Activated CD4-positive, alpha-beta T cell treated with anti-CD3 and anti-CD28 coated beads, Interleukin-2, amount 10 ng/mL, durations not matched to agents 7 days and 5 days (primary cell): Measurements from ENCODE around the gene RNF41. TPM values are rescaled to one million over a fixed set of nuclear protein-coding genes. Genes with fewer than 3 reads are reported as not detected.

Experiments used
- CTCF ChIA-PET: fragments of 350-600 bp; sonication (Branson Sonifier 250); formaldehyde crosslinking; loops from one replicate; lab custom pipeline; 2021; ENCODE audit warnings: antibody characterized with exemption; lab: Charles Lee
- POLR2A ChIA-PET: fragments of 350-600 bp; sonication (Branson Sonifier 250); formaldehyde crosslinking; loops from one replicate; lab custom pipeline; 2021; ENCODE audit warnings: antibody characterized with exemption; lab: Charles Lee
- DNase-seq: peaks from one replicate; pipeline ENCODE4 v3.0.0-alpha.2; 2020
- H3K27ac Mint-ChIP-seq: one replicate; pipeline ENCODE4 v1.8.0; 2021; ENCODE audit warnings: mild to moderate bottlenecking, moderate library complexity, mixed read lengths
- H3K27me3 Mint-ChIP-seq: one replicate; pipeline ENCODE4 v1.8.0; 2021; ENCODE audit warnings: mixed read lengths
- H3K36me3 Mint-ChIP-seq: one replicate; pipeline ENCODE4 v1.8.0; 2021; ENCODE audit warnings: low read depth, mixed read lengths
- H3K4me1 Mint-ChIP-seq: one replicate; pipeline ENCODE4 v1.8.0; 2021; ENCODE audit warnings: mixed read lengths
- H3K4me3 Mint-ChIP-seq: one replicate; pipeline ENCODE4 v1.8.0; 2021; ENCODE audit warnings: mild to moderate bottlenecking, moderate library complexity, mixed read lengths
- H3K9me3 Mint-ChIP-seq: one replicate; pipeline ENCODE4 v1.8.0; 2021; ENCODE audit warnings: mixed read lengths
- total RNA-seq, 2 experiments: library from RNA; stranded (reverse); gene quantifications; one replicate each; pipeline ENCODE4 v1.2.3, GENCODE V29; 2021

RNF41 gene
- total RNA-seq, 2 experiments from 2014 or later, result 30.1 to 31.6 TPM

DNA sequence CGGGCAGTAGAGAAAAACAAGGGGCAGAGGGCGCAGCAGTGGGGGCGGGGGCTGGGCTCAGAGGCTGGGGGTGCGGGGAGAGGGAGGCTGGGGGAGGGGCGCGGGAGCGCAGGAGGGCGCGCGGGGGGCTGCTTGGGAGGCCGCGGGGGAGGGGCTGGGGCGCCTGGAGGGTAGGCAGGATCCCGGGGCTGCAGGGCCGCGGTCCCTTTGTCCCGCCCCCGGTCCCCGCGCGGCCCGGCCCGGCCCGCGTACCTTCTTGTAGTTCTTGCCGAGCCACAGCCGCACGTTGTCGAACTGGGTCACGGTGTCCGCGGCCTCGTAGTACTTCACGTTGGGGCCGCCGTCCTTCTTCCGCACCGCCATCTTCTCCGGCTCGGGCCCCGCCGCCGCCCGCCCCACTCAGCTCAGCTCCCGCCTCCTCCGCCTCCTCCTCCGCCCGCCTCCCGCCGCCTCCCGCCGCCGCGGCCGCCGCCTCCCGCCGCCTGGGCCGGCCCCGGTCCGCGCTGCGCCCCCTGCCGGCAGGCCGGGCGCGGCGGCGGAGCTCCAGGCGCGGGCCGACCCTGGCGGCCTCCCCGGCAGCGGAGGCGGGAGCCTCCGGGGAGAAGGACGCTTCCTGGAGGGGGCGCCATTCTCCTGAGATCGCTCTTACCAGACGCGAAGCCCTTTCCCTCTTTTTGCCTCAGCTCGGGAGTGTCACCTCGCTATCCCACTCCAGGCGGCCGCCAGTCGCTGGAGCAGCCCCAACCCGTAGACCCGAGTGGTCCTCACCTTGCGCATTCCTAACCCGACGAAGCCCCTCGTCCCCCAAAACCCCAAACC is 32.4 kb downstream of the RNF41 start, which contains the start of gene SMARCC2:
SMARCC2 (minus strand) TSS at position 385 of the 819 bp plus-strand sequence; CDS start at position 363, 22 bp downstream.
- H3K27ac Mint-ChIP-seq, result peak within 1 kb of the TSS; percentile 93
- peak within 1 kb of the TSS; percentile 90 for H3K4me3 Mint-ChIP-seq
- ChIA-PET CTCF (interaction anchor here (0.5 to 6.7 kb wide), 76 partner anchors 9 to 813 kb away, joined by 3 to 99 read pairs (median 5); partner anchors contain the start of genes ANKRD52, CNPY2, DNAJC14 and ESYT1), POLR2A (interaction anchor here (0.6 to 1.4 kb wide), 5 partner anchors 31 to 85 kb away, joined by 3 to 5 read pairs (median 4); partner anchors contain the start of genes ESYT1, MYL6, PA2G4 and RNF41)
- DNase-seq, result peak; percentile 86
- H3K36me3 Mint-ChIP-seq, result peaks cover 39% of the 10 kb centered on the region
- peaks cover 58% of the 10 kb centered on the region for H3K4me1 Mint-ChIP-seq
- H3K9me3 Mint-ChIP-seq, result no peaks in the 10 kb centered on the region
- no peaks in the 10 kb centered on the region for H3K27me3 Mint-ChIP-seq

DNA sequence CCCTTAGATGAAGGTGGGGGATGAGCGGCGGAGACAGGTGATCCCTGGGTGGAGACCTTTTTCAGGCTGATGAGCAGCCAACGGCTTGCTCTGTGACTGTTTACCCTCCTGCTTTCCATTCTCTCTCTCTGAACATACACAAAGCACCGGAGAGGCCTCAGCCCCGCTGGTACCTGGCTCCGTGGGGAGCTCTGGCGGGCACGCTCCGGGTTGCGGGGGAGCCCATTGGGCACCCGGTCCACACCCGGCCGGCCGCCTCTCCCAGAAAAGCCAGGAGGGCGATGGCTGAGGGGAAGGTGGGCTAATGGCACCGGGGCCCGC is 33.0 kb downstream of the RNF41 start:
- Mint-ChIP-seq H3K4me3 (peak overlapping the region; percentile 90), H3K27ac (peak overlapping the region; percentile 85), H3K4me1 (peaks cover 56% of the 10 kb centered on the region), H3K27me3 (no peaks in the 10 kb centered on the region), H3K9me3 (no peaks in the 10 kb centered on the region), H3K36me3 (peaks cover 42% of the 10 kb centered on the region)
- DNase-seq, result peak; percentile 26
- ChIA-PET CTCF (interaction anchor here (0.7 to 6.7 kb wide), 40 partner anchors 9 to 451 kb away, joined by 3 to 99 read pairs (median 7); partner anchors contain the start of genes ANKRD52, CNPY2, ESYT1 and MIP), POLR2A (interaction anchor here (1.1 to 1.4 kb wide), 2 partner anchors 60 to 70 kb away, joined by 3 to 5 read pairs; partner anchors contain the start of genes ESYT1 and ZC3H10)

DNA sequence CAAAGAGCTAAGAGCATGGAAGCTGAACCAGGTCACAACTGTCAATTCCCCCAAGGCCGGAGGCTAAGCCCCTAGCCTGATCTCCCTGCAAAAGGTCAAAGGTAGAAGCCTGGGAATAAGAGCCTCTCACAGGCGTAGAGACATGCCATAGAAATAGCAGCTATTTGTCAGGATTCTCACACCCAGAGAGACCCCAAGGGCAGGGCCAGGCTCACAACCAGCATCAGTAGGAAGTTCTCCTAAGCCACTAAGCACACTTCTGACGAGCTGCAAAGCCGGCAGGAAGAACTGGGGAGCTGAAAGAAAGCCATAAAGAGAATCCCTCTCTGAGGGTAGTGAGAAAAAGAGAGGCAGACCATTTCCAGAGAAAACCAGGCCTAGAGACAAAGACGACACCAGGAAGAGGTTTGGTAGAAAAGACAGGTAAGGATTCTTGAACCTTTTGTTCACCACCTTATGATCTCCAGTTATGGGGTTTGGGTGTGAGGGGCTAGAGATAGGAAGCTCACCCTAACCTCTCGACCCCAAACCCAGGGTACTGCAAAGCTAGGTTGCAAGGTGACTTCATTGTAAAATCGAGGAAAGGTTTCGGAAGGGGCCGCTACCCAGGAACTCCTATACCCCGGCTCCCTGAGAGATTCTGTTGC is 33.5 kb downstream of the RNF41 start:
- Mint-ChIP-seq H3K4me1 (peaks cover 53% of the 10 kb centered on the region), H3K9me3 (no peaks in the 10 kb centered on the region), H3K4me3 (peak overlapping the region; percentile 90), H3K27ac (peak overlapping the region; percentile 85), H3K27me3 (no peaks in the 10 kb centered on the region), H3K36me3 (peaks cover 41% of the 10 kb centered on the region)
- ChIA-PET CTCF (interaction anchor here (1.0 to 6.7 kb wide), 19 partner anchors 12 to 450 kb away, joined by 3 to 99 read pairs (median 13); partner anchors contain the start of genes ESYT1, MYL6, PA2G4 and RAB5B), POLR2A (interaction anchor here (1.4 kb wide), 1 partner anchor 70 kb away, joined by 5 read pairs; the partner anchor contains the start of gene ZC3H10)
- DNase-seq, result peak; percentile 20

DNA sequence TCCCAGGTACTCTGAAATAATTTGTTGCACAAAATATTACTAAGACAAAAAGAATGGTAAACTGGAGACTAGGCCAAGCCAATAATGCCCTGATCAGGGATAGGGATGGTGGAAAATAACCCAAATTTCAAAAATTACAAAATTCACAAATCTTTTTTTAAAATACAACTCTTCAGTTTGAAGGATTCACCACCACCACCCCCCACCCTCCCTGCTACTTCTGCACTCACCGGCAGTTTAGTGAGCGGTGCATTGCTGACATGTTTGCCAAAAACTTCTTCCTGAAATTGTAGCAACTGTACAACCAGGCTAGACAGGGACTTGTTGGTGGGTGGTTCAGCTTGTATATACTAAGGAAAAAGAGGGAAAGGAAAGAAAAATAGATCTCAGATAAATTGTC is 34.8 kb downstream of the RNF41 start:
- no peak overlapping the region for H3K27ac Mint-ChIP-seq
- H3K36me3 Mint-ChIP-seq, result peaks cover 42% of the 10 kb centered on the region
- no peaks in the 10 kb centered on the region for H3K27me3 Mint-ChIP-seq
- ChIA-PET CTCF (interaction anchor here (3.8 to 6.7 kb wide), 6 partner anchors 11 to 68 kb away, joined by 39 to 99 read pairs (median 80); partner anchors contain the start of genes ESYT1, MYL6, RNF41 and RPL41), POLR2A (no interaction called here)
- peak overlapping the region; percentile 90 for H3K4me3 Mint-ChIP-seq
- H3K9me3 Mint-ChIP-seq, result no peaks in the 10 kb centered on the region
- no peak for DNase-seq
- H3K4me1 Mint-ChIP-seq, result peaks cover 43% of the 10 kb centered on the region

DNA sequence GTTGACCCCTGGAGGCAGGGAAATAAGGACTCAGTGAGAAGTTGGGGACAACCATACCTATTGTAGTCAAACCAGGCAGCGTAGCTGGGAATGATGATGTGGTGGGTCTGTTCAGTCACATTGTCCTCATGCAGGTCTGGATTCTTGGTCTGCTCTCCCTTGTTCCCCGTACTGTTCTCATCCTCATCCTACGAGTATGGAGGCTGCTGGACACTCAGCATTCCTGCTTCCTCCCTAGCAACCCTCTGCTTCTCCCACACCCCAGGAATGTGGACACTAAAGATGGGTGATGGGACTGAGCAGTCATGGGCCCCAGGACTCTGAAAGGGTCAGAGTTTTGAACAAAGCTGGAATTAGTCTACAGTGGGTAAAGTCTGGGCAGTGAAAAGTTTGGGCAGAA is 43.4 kb downstream of the RNF41 start:
- DNase-seq, result no peak
- Mint-ChIP-seq H3K9me3 (no peaks in the 10 kb centered on the region), H3K4me1 (no peaks in the 10 kb centered on the region), H3K27me3 (no peaks in the 10 kb centered on the region), H3K36me3 (peaks cover 61% of the 10 kb centered on the region), H3K27ac (peak overlapping the region; percentile 19), H3K4me3 (no peak overlapping the region)
- CTCF ChIA-PET, result interaction anchor here (5.2 kb wide), 1 partner anchor 11 kb away, joined by 44 read pairs; the partner anchor contains the start of gene SMARCC2
- POLR2A ChIA-PET, result no interaction called here

DNA sequence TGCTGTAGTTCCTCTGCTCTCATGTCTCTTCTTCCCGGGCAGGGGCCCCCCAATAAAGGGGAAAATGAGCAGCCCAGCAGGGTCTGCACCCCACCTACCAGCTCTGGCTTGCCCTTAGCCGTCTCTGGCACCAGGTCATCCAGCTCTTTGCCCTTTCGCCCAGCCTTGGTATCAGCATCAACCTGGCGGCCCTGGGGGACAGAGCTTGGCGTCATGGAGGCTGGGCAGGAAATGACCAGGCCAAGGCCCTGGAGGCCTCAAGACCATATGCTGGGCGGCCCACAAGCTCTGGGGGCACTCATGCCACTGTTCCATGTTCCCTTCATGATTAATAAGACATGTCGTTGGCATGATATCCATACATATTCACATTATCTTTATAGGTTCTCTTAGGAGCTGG is 48.9 kb downstream of the RNF41 start:
- Mint-ChIP-seq H3K36me3 (peaks cover 61% of the 10 kb centered on the region), H3K27ac (no peak overlapping the region), H3K4me3 (no peak overlapping the region), H3K9me3 (no peaks in the 10 kb centered on the region), H3K27me3 (no peaks in the 10 kb centered on the region), H3K4me1 (no peaks in the 10 kb centered on the region)
- ChIA-PET POLR2A (no interaction called here), CTCF (interaction anchor here (0.7 to 2.8 kb wide), 3 partner anchors 12 to 23 kb away, joined by 3 to 15 read pairs (median 3); partner anchors contain the start of gene SMARCC2)
- DNase-seq, result no peak

DNA sequence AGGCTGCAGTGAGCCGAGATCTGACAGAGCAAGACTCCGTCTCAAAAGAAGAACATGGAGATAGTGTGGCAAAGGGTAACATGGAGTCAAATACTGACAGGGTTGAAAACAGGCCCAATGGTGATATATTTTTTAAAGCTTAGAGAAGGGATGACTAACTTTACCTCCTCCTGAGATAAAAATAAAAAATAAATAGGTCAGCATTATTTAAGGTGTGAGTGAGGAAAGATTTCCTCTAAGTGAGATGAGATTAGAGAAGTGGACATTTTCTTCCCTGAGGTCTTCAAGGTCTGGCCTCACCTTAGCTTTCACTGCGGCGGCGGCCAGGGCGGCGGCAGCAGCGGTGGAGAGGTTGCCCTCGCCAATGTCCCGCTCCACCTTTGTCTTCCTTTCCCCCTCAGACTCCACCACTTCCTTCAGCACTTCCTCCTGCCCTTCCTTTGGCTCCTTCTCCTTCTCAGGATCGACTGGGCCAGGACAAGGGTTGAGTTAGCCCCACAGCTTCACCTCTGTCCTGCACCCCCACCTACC is 52.4 kb downstream of the RNF41 start:
- Mint-ChIP-seq H3K27ac (peak overlapping the region; percentile 54), H3K9me3 (no peaks in the 10 kb centered on the region), H3K4me3 (no peak overlapping the region), H3K4me1 (peaks cover 2% of the 10 kb centered on the region), H3K27me3 (no peaks in the 10 kb centered on the region), H3K36me3 (peaks cover 61% of the 10 kb centered on the region)
- ChIA-PET CTCF (interaction anchor here (1.6 kb wide), 1 partner anchor 20 kb away, joined by 6 read pairs; the partner anchor contains the start of gene SMARCC2), POLR2A (no interaction called here)
- DNase-seq, result no peak

DNA sequence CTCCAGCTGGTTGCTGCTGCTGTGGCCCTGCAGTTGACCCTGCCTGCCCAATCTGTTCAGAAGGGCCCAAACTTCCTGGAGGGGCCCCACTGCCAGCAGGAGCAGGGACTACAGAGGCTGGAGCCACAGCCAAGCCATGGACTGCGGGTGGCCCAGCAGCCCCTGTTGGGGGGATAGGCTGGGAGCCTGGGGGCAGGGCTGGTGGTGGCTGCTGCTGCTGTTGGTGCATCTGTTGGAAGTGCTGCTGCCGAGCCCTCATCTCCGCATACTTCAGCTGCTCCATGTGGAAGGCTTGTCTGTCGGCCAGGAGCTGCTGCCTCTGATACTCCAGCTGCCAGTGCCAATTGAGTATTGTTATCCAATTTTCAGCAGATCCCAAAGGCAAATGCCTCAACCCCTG is 56.4 kb downstream of the RNF41 start:
- H3K4me1 Mint-ChIP-seq, result peaks cover 22% of the 10 kb centered on the region
- DNase-seq, result no peak
- CTCF ChIA-PET, result interaction anchor here (0.6 to 10.3 kb wide), 6 partner anchors 10 to 587 kb away, joined by 4 to 80 read pairs (median 4); partner anchors contain the start of genes PRIM1, SMARCC2 and ZC3H10
- H3K36me3 Mint-ChIP-seq, result peaks cover 65% of the 10 kb centered on the region
- no peaks in the 10 kb centered on the region for H3K9me3 Mint-ChIP-seq
- H3K27me3 Mint-ChIP-seq, result no peaks in the 10 kb centered on the region
- H3K27ac Mint-ChIP-seq, result no peak overlapping the region
- POLR2A ChIA-PET, result interaction anchor here (0.7 kb wide), 1 partner anchor 9 kb away, joined by 4 read pairs; no protein-coding TSS in a partner anchor
- H3K4me3 Mint-ChIP-seq, result no peak overlapping the region

DNA sequence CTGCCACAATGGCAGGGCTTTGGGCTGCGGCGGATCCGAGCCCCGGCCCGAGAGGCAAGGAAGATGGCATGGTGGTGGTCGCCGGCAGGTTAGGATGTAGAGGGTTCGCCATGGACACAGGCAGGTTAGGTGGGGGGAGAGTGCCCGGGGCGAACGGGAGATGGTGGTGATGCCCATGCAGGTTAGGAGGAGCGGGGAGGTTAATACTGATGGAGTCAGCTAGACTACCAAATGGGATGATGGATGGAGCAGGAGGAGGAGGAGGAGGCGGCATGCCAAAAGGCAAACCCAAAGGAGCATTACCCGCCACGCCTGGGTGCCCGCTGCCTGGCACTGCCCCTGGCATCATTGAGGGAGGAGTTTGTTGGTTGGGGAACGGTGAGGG is 57.4 kb downstream of the RNF41 start:
- H3K4me3 Mint-ChIP-seq, result no peak overlapping the region
- no peaks in the 10 kb centered on the region for H3K9me3 Mint-ChIP-seq
- H3K4me1 Mint-ChIP-seq, result peaks cover 33% of the 10 kb centered on the region
- ChIA-PET POLR2A (no interaction called here), CTCF (interaction anchor here (1.5 to 10.3 kb wide), 2 partner anchors 11 to 25 kb away, joined by 6 to 80 read pairs; partner anchors contain the start of gene SMARCC2)
- DNase-seq, result no peak
- H3K36me3 Mint-ChIP-seq, result peaks cover 66% of the 10 kb centered on the region
- no peaks in the 10 kb centered on the region for H3K27me3 Mint-ChIP-seq
- H3K27ac Mint-ChIP-seq, result no peak overlapping the region

DNA sequence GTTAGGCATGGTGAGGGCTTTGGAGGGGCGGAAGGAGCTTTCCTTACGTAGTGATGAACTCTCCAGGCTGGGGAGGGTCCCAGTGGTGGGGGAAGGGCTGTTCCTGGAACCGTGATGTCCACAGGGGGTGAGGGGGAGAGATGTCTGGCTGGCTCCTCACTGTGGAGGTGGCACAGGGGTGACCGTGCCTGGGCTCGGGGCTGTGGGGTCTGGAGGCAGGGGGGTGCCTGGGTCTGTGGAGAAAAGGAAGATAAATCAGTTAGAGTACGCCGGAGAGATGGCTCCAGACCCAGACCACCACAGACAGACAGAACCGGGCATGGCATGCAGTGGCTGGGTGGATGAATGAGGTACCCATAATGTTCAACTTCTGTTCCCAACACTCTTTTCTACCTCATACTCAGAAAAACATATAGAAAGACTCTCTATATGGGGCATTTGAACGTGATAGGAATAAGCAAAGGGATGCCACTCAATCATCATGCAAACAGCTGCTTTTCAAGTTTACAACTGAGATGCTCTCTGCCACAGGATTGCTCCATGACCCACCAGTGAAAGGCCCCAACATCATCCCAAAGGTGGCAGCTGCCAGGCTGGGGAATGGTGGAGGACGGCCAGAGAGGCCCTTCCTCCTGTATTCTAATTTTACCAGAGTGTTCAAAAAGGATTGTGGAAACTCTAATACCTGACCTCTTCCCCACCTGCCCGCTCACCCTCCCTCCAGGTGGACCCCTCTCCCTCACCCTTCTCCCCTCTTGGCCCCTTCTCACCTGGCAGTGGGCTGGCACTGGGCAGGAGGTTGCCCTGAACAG is 58.0 kb downstream of the RNF41 start:
- Mint-ChIP-seq H3K36me3 (peaks cover 69% of the 10 kb centered on the region), H3K9me3 (no peaks in the 10 kb centered on the region), H3K4me1 (peaks cover 37% of the 10 kb centered on the region), H3K4me3 (no peak overlapping the region), H3K27ac (no peak overlapping the region), H3K27me3 (no peaks in the 10 kb centered on the region)
- DNase-seq, result no peak
- ChIA-PET CTCF (interaction anchor here (1.0 to 10.3 kb wide), 10 partner anchors 9 to 58 kb away, joined by 3 to 80 read pairs (median 6); partner anchors contain the start of genes ESYT1, MYL6B, RNF41 and SMARCC2), POLR2A (no interaction called here)
